HG03060 (cell line): Measurements from ENCODE around the gene CD248.
"Not testable (repeated sequence)": the region's sequence is repeated elsewhere in the genome, so short reads cannot be mapped to it uniquely, and the experiment has no call there.

Source experiments
- ATAC-seq: cut with Tn5 transposase; IDR thresholded peaks from one replicate; pipeline ENCODE4 v1.9.1; 2021; ENCODE audit warnings: low read depth, moderate number of reproducible peaks; ENCODE audit not compliant: unreplicated experiment

CD248 gene

GRCh38 chr11:66277064-66277463 lies 39.8 kb downstream of the CD248 start:
- ATAC-seq: not testable (repeated sequence)

GRCh38 chr11:66276619-66277018 lies 40.2 kb downstream of the CD248 start:
- ATAC-seq: not testable (repeated sequence)

- ATAC-seq: no peak
These were observed 40.7 kb downstream of the CD248 start for GRCh38 chr11:66275984-66276612.

GRCh38 chr11:66275396-66275795 lies 41.4 kb downstream of the CD248 start:
- ATAC-seq: no peak

- no peak for ATAC-seq
These were observed 42.6 kb downstream of the CD248 start for GRCh38 chr11:66274219-66274618.

- no peak for ATAC-seq
These were observed 44.2 kb downstream of the CD248 start for GRCh38 chr11:66272596-66272995.

- no peak for ATAC-seq
These were observed 45.0 kb downstream of the CD248 start for GRCh38 chr11:66271816-66272215.

- ATAC-seq: no peak
These were observed 47.6 kb downstream of the CD248 start for GRCh38 chr11:66268952-66269905.

- peak; percentile 72 for ATAC-seq
These were observed 48.4 kb downstream of the CD248 start, which contains the start of gene RAB1B for GRCh38 chr11:66268244-66268951. RAB1B (plus strand) TSS chr11:66268639; CDS start chr11:66268680, 41 bp downstream.

- no peak for ATAC-seq
These were observed 49.2 kb downstream of the CD248 start for GRCh38 chr11:66267379-66268243.

GRCh38 chr11:66267039-66267378 lies 49.8 kb downstream of the CD248 start:
- no peak for ATAC-seq

- ATAC-seq: no peak
These were observed 50.3 kb downstream of the CD248 start for GRCh38 chr11:66266378-66267038.

GRCh38 chr11:66265531-66266377 lies 51.1 kb downstream of the CD248 start:
- ATAC-seq: no peak

- ATAC-seq: no peak
These were observed 51.9 kb downstream of the CD248 start for GRCh38 chr11:66264914-66265313.
